Embryonic facial prominence (tissue), 1 donor: ENCODE results near the gene OR2W3.

ENCODE experiments used
- DNase-seq: peaks from one replicate; pipeline ENCODE4 v3.0.0-alpha.2; 2016; ENCODE audit errors: extremely low spot score

OR2W3 gene

DNA sequence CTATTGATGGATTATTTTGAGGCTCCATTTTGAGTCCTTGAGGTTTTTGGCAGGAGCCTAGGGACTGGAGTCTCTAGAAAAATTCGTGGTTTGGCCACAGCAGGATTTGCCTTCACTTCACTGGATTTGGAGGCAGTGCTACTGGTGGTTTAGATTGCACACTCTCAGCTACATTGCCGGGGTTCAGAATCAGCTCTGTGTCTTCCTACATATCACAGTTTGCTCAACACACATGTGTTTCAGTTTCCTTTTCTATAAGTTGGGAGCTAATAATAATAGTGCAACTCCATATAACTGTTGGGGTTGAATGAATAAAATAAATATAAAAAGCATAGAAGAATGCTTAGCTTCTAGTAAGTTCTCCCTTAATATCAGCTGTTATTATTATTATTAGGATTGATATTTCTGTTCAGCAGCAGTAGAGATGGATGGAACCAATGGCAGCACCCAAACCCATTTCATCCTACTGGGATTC lies at the start of gene OR2W3:
TSS of gene OR2W3 (plus strand) at position 425 of the 475 bp plus-strand sequence. CDS start at position 425, 0 bp downstream.
- DNase-seq = no peak

DNA sequence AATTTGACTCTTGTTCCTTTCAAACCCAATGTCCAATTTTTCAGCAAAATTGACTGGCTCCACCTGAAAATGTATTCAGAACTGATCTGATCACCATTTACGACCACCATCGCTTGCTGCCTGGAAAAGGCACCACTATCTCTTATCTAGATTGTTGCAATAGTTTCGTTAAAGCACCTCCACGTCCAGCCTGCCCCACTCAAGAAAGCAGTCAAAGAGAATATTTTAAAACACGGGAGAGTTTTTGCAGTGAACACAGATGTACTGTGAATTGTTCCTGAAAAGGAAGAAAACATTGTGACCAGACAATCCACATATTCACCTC lies 49.7 kb upstream of the OR2W3 start:
- no peak for DNase-seq

DNA sequence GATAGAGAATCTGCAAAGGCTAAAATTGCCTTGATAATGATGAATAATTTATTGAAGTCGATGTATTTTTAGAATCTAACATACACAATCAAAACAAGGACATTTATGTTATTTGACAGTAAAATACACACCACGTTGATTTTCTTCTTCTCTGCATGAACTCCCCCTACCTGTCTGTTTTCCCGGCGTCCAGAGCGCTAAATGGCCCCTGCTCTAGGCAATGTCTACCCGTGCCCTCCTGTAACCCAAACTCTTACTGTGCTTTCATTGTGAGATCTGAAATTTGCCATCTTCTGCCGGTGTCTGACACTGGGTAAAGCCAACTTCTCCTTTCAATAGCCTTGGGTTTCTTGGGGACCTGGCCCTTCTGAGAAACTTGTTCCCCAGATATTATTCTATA lies 47.0 kb upstream of the OR2W3 start:
- no peak for DNase-seq

DNA sequence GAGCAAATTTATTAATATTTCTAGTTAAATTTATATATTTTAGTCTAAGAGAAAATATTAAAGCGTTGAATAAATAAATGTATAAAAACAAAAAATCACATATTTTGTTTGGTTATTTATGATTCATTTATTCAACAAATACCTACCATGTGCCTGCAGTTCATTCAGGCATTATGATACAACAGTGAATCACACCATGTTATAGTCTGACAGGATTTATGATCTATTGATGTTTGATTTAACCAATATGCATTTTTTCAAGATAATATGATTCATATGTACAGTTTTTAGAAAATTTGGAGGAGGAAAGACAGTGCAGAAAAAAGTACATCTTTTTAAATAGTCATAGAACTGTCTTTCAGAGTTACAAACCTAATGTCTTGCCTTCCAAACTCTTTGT lies 45.8 kb upstream of the OR2W3 start:
- no peak for DNase-seq

DNA sequence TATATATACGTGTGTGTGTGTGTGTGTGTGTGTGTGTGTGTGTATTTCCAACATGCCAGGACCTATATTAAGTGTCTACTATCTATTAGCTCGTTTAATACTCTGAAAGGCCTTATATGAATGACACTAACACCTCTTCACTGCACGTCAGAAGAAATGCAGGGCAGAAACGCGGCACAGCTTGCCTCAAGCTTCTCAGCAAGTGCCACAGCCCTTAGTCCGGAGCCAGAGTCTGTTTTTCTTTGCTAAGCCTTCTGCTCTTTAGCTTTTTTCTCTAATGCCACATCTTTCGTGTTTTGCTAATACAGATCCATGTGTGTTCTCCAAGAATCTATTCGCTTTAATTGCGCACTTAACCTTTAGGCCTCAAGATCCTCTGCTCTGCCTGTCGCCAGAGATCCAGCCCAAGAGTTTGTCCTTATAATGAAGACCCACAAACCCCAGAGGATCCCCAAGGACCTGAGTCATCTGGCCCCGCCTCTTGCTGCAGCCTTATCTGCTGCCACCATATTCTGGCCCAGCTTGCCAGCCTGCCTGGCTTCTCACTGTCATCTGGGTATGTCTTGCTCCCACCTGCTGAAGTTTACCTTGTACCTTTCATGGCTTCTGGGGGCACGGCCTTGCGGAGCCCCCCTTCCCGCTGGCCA lies 40.4 kb upstream of the OR2W3 start:
- DNase-seq = no peak

DNA sequence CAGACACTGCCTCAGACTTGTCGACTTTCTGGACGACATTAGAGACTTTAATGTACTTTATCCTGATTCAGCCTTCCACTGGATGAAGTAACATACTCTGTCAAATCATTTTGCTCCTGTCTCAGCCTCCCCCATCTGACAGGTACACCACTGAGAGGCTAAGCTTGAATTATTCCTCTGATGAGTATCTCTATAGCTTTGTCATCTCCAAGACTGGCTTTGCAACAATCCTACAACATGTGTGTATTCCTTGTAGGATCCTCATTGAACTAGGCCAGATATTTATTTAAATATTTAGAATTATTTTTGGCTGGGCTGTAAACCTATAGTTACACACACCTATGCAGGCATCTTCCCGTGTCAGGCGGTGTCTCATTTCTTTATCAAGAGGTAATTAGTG lies 39.5 kb upstream of the OR2W3 start:
- no peak for DNase-seq

DNA sequence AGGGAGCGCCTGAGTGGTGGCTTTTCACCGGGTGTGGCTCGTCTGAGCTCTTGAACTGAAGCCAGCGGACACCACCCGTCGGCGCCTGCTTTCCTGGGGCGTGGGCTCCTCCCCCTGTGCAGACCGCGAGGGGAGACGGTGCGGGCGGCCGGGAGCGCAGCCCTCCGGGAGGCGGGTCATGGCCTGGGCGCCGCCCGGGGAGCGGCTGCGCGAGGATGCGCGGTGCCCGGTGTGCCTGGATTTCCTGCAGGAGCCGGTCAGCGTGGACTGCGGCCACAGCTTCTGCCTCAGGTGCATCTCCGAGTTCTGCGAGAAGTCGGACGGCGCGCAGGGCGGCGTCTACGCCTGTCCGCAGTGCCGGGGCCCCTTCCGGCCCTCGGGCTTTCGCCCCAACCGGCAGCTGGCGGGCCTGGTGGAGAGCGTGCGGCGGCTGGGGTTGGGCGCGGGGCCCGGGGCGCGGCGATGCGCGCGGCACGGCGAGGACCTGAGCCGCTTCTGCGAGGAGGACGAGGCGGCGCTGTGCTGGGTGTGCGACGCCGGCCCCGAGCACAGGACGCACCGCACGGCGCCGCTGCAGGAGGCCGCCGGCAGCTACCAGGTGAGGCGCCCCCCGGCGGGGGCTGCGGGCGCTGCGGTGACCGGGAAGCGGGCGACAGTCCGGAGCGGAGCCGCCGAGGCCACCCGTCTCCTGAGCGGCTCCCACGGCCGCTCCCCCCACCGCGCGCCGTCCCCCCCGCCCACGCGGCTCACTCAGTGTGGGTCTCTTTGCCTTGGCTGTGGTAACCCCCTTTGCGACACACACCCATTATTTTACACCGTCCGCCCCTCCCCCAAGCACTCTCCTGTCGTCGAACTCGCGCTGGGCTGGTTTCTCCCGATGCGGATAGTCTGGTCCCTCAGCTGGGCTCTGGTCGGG lies 38.1 kb upstream of the OR2W3 start, which contains the start of gene TRIM58:
TSS of gene TRIM58 (plus strand) at position 119 of the 916 bp plus-strand sequence. CDS start at position 179, 60 bp downstream.
- no peak for DNase-seq

DNA sequence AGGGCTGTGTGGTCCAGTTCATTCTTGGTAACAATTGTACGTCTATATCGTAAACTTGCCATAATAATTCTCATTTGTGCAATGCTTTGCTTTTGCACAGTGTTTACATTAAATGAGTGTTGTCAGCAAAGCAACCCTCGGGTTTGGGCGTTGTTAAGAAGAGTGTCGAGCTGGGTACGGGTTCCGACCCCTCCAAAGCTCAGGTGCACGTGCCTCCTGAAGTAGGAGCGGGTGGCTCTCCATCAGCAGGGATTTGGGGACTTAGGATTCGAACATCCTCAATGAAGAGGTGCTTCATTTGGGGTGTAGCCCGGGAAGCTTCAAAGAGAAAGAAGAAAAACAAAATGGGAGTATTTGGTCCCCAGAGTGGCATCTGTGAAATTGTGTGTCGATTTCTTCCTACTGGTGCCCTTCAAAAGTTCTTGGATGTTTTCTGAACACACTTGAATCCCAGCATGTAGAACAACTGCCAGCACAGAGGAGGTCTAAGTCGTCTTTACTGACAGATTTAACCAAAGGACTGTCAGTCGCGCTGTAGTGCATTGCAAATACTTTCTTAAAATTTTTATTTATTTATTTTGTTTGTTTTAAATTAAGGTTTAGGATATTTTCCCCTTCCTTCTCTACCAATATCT lies 37.3 kb upstream of the OR2W3 start:
- DNase-seq = no peak

DNA sequence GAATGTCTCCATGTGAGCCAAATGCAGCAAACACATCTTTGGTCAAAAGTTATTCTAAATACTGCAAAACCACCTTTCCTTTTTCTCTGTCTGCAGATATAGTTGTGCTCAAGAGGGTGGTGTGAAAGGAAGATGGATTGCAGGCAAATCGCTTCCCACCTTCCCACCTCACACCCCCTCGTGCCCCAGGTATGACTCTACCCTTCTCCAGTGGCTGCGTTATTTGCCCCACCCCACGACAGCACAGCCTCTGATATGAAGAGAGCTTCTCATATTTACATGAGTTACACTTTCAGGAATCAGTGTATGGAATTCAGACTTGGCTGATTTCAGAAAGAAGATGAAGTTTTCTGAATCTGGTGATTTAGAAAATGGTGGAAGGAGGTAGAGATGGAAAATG lies 32.6 kb upstream of the OR2W3 start:
- no peak for DNase-seq

DNA sequence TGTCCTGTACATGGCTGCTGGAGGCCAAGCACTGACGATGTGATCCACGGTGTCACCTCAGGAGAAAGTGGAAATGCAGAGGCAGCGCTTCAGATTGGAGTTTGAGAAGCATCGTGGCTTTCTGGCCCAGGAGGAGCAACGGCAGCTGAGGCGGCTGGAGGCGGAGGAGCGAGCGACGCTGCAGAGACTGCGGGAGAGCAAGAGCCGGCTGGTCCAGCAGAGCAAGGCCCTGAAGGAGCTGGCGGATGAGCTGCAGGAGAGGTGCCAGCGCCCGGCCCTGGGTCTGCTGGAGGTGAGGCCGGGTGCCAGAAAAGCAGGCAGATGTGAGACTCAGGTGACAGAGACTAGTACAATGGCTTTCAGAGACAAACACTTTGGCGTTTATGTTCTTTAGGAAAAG lies 30.7 kb upstream of the OR2W3 start:
- no peak for DNase-seq

DNA sequence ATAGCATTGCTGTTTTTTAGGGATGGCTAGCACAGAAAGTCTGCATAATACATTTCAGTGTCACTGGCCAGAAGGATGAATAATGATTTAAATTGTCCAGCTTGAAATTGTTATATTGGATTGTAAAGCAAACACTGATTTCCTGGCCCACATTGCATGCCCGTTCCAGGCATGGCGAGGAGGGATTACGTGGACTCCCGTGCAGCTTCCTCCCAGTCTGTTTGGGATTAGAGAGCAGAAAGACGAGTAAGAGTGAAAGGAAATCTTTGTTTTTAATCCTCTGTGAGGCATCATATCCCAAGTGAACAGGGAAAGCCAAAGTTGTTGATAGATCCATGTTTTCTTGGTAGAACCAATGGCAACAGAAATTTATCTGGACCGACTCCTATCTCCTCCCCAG lies 30.0 kb upstream of the OR2W3 start:
- no peak for DNase-seq

DNA sequence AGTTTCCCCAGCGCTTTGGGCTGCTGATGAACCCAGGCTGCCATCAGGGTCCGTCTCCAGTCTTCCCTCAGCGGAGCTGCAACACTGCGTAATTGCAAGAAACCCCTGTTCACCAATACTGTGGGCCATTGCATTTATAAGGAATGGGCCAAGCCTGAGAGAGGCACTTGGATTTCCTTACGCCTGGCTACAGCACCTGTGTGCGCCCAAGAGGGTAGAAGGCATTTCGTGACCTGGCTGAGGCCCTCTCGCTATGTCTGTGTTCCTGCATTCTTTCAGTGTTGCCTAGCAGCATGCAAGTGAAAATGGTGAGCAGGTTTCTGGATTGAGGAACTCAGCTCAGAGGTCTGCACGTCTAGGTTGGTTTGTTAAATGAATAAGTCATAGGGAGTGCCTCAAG lies 12.0 kb upstream of the OR2W3 start:
- DNase-seq = no peak

DNA sequence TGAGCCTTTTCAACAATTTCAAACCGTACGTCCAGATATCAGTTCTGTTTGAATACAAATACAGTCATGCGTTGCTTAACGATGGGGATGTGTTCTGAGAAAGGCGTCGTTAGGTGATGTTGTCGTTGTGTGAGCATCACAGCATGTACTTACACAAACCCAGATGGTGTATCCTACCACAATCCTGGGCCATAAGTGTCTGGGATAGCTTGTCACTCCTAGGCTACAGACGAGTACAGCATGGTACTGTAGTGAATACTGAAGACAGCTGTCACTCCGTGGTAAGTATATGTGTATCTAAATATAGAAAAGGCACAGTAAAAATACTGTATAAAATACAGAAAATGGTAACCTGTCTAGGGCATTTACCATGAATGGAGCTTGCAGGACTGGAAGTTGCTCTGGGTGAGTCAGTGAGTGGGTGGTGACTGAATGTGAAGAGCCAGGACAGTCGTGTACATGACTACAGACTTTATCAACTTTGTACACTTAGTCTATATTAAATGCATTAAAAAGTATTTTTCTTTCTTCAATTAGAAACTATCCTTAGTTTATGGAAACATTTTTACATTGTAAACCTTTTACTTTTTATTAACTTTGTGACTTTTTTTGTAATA lies 10.5 kb upstream of the OR2W3 start:
- DNase-seq = no peak

DNA sequence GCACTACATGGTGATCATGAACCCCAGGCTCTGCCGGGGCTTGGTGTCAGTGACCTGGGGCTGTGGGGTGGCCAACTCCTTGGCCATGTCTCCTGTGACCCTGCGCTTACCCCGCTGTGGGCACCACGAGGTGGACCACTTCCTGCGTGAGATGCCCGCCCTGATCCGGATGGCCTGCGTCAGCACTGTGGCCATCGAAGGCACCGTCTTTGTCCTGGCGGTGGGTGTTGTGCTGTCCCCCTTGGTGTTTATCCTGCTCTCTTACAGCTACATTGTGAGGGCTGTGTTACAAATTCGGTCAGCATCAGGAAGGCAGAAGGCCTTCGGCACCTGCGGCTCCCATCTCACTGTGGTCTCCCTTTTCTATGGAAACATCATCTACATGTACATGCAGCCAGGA lies 589 bp downstream of the OR2W3 start:
- DNase-seq = no peak

DNA sequence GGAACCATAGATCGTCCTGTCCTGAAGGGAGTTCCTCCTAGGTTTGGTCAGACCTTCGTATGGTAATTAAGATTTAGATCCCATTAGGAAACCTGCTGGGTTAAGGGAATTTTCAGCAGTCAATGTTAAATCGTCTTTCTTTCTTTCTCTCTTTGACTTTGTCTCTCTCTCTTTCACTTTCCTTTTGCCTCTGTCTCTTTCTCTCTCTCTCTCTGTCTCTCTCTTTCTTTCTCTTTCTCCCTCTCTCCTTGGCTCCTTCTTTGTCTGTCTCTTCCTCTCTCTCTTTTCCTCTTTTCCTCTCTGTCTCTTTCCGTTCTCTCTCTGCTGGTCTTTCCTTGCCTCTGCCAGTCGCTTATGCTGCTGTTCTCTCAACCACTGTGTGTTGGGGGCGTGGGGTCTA lies 8.7 kb downstream of the OR2W3 start:
- no peak for DNase-seq

DNA sequence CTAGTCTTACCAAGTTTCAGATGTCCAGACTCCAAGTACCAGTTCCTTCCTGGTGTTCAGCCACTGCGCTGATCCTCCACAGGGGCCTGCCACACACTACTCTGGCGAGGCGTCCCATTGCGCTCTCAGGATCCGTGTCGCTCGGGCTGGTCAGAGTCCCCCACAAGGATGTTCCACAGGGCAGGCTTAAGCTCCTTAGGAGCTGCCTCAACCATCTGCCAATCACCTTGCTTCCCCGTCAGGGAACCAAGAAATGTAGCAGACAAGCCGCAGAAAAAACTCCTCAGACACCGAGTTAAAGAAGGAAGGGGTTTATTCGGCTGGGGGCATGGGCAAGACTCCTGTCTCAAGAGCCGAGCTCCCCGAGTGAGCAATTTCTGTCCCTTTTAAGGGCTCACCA lies 9.8 kb downstream of the OR2W3 start:
- DNase-seq = no peak

DNA sequence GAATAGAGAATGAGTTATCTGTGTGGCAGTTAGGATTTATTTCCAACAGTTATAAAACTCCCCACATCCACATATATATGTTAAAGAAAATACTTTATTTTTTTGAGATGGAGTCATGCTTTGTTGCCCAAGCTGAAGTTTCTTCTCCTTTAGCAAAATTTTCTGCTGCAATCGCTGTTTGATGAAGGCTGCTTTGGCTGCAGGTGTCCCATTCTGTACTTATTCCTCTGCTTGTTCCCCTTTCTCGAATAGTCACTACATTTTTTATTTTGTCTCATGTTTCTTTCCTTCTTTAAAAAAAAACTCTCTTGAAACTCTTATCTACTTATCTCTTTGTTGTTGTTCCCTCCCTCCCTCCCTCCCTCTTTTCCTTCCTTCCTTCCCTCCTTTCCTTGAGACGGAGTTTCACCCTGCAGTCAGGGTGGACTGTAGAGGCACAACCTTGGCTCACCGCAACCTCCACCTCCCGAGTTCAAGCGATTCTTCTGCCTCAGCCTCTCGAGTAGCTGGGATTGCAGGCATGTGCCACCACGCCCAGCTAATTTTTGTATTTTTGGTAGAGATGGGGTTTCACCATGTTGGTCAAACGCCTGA lies 10.6 kb downstream of the OR2W3 start:
- no peak for DNase-seq

DNA sequence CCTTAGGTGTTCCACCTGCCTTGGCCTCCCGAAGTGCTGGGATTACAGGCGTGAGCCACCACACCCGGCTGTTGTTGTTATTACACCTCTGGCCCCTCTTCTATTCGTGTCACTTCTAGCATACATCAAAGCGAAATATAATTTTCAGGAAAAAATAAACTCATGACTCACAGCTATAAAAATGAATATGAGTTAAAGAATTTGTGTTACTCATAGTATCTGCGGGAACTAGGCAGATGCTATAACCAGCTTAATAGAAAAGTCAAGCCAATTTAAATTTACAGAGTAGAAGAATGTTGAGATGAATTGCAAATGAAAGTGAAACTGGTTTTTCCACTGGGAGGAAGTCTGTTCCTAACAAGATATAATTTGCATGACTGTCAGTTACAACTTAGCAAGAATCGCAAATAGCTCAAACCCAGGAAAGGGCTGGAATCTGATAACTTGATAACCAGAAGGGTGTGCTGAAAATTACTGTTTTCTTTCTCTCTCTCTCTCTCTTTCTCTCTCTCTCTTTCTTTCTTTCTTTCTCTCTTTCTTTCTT lies 11.2 kb downstream of the OR2W3 start:
- no peak for DNase-seq

DNA sequence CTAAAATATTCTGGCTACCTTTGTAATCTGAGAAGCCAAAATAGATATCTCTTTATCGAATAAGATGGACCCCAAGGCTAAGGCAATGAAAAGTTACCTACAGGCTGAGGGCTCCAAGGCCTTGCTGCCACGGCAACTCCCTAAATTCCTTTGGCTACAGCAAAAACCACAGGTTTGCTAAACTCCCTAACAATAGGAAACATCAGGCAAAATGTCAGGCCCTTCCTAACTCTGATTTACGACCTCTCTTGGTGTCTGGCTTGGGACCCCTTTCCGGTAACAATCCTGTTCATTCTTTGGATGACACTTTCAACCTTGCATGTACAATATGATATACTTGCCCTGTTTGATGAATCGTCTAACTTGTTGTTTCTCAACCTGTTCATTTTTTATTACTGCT lies 13.4 kb downstream of the OR2W3 start:
- DNase-seq = no peak

DNA sequence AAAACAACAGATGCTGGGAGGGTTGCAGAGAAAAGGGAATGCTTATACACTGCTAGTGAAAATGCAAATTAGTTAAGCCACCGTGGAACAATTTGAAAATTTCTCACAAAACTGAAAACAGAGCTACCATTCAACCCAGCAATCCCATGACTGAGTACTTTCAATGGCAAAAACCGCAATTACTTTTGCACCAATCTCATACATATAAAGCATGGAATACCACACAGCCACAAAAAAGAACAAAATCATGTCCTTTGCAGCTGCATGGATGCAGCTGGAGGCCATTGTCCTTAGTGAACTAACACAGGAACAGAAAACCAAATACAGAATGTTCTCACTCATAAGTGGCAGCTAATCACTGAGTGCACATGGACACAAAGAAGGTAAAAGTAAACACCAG lies 18.4 kb downstream of the OR2W3 start:
- DNase-seq = no peak

DNA sequence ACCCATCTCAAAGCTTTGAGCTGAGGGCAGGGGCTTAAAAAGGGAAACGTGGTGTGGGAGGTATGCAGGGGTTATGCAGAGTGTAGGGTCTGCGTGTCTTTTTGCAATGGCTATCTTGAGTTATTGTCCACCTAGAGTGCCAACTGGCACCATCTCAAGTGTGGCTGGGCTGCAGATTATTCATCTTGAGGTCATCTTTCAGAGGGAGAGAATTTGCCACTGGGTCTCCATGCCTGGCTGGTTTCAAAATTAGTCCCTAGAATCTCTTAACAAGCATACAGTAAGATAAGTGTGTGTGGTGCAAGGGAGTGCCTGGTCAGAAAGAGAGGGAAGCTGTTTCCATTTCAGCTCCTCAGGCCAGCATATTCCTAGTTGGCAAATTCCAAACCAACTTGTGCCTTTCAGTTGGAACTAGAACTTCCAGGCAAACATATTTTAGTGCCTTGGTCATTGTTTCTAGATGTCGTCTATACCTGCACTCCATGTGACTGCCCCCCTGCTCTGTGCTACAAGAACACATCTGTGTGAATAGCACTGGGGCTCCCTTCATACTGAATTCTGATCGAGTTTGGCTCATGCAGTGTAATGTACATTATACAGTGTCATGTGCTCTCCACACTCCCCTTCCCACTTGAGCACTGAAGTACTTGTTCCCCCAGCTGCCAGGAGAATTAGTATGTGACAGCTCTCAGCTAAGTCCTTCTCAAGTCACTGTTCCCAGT lies 19.7 kb downstream of the OR2W3 start:
- DNase-seq = no peak
